ENCODE results near the gene GRIK4. TPM values are rescaled to one million over a fixed set of nuclear protein-coding genes. Genes with fewer than 3 reads are reported as not detected.
A peak's percentile ranks its signal among the peaks of the same experiment; 100 is the strongest.

The GRIK4 gene
- total and polyA plus RNA-seq, 2 experiments from 2014 or later = 0.28 to 0.45 TPM

DNA sequence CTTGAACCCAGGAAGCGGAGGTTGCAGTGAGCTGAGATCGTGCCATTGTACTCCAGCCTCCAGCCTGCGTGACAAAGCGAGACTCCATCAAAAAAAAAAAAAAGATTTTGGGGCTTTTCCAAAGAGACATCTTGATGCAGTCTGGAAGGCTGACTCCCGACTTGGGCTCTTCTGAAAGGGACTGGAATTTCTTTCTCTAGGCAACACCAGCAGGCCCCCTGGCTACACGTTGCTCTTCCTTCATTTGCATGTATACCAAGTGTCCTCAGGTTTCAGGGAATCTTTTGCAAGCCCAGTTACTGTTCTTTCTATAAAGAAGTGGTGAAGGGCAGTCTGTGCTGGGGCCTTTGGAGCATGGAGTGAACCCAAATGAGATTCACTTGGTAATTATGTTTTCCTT, 211.0 kb downstream of the GRIK4 start:
- H3K4me1 ChIP-seq (ENCODE audit: low read depth) = peaks cover 3% of the 10 kb centered on the region
- DNase-seq (ENCODE audit: low read depth in 1 of 2, low spot score in 1 of 2) = peak in 1 of 2 donors; percentile 17
- H3K27ac ChIP-seq = no peak overlapping the region
- TF ChIP-seq, protein P1, sequence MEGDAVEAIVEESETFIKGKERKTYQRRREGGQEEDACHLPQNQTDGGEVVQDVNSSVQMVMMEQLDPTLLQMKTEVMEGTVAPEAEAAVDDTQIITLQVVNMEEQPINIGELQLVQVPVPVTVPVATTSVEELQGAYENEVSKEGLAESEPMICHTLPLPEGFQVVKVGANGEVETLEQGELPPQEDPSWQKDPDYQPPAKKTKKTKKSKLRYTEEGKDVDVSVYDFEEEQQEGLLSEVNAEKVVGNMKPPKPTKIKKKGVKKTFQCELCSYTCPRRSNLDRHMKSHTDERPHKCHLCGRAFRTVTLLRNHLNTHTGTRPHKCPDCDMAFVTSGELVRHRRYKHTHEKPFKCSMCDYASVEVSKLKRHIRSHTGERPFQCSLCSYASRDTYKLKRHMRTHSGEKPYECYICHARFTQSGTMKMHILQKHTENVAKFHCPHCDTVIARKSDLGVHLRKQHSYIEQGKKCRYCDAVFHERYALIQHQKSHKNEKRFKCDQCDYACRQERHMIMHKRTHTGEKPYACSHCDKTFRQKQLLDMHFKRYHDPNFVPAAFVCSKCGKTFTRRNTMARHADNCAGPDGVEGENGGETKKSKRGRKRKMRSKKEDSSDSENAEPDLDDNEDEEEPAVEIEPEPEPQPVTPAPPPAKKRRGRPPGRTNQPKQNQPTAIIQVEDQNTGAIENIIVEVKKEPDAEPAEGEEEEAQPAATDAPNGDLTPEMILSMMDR (IDR thresholded peaks at IDR 0.05; ENCODE audit: low read depth, low read length) = no peak
- H3K4me3 ChIP-seq = no peak overlapping the region
- no peaks in the 10 kb centered on the region for H3K9me3 ChIP-seq (ENCODE audit: low read depth)
- no peaks in the 10 kb centered on the region for H3K36me3 ChIP-seq
- H3K27me3 ChIP-seq = no peaks in the 10 kb centered on the region

DNA sequence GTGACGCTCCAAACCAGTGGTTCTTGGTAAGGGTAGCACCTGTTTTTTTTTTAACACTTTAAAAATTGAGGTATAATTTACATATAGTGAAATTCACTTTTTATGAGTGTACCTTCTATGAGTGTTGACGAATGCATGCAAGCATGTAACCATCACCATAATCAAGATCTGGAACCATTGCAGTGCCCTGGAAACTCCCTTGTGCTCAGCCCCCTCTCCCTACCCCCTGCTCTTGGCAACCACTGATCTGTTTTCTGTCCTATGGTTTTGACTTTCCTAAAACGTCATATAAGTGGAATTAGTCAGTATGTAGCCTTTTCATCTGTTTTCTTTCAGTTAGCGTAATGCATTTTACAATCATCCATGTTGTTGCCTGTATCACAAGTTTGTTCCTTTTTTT, 212.2 kb downstream of the GRIK4 start:
- TF ChIP-seq, protein P1 (IDR thresholded peaks at IDR 0.05; ENCODE audit: low read depth, low read length) = no peak
- no peak for DNase-seq (ENCODE audit: low read depth in 1 of 2, low spot score in 1 of 2)
- no peaks in the 10 kb centered on the region for H3K36me3 ChIP-seq
- H3K4me1 ChIP-seq (ENCODE audit: low read depth) = peaks cover 3% of the 10 kb centered on the region
- no peaks in the 10 kb centered on the region for H3K9me3 ChIP-seq (ENCODE audit: low read depth)
- H3K27ac ChIP-seq = no peak overlapping the region
- H3K27me3 ChIP-seq = no peaks in the 10 kb centered on the region
- H3K4me3 ChIP-seq = no peak overlapping the region

DNA sequence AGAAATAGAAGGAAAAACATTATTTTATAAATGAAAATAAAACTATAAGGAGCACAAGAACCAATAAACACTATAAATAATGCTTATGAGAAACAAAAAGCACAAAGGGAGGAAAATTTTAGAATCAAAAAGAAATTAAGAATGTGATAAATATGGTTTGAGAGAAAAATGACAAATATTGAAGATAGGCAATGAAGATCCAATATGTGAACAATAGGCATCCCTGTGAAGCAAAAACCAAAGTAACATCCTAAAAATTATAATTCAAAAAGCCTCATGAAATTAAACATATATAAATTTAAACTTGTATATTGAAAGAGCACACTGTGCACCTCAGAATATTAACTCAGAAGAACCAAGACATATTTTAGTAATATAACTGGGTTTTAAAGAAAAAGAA, 216.2 kb downstream of the GRIK4 start:
- Histone ChIP-seq H3K27me3 (no peaks in the 10 kb centered on the region), H3K27ac (no peak overlapping the region), H3K9me3 (ENCODE audit: low read depth) (no peaks in the 10 kb centered on the region), H3K36me3 (no peaks in the 10 kb centered on the region), H3K4me3 (no peak overlapping the region), H3K4me1 (ENCODE audit: low read depth) (no peaks in the 10 kb centered on the region)
- no peak for DNase-seq (ENCODE audit: low read depth in 1 of 2, low spot score in 1 of 2)
- TF ChIP-seq, protein P1 (IDR thresholded peaks at IDR 0.05; ENCODE audit: low read depth, low read length) = no peak

DNA sequence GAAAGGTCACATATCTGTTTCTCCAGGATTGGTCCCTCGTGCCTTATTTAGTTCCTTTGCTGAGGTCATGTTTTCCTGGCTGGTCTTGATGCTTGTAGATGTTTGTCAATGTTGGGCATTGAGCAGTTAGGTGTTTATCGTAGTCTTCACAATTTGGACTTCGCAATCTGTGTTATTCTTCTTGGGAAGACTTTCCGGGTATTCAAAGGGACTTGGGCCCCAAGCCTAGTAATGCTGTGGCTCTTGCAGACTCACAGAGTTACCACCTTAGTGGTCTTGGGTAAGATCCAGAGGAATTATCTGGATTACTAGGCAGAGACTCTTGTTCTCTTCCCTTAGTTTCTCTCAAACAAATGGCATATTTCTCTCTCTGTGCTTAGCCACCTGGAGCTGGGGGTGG, 223.5 kb downstream of the GRIK4 start:
- H3K36me3 ChIP-seq = no peaks in the 10 kb centered on the region
- H3K27me3 ChIP-seq = no peaks in the 10 kb centered on the region
- TF ChIP-seq, protein P1 (IDR thresholded peaks at IDR 0.05; ENCODE audit: low read depth, low read length) = no peak
- no peaks in the 10 kb centered on the region for H3K9me3 ChIP-seq (ENCODE audit: low read depth)
- DNase-seq (ENCODE audit: low read depth in 1 of 2, low spot score in 1 of 2) = no peak
- H3K27ac ChIP-seq = no peak overlapping the region
- no peak overlapping the region for H3K4me3 ChIP-seq
- H3K4me1 ChIP-seq (ENCODE audit: low read depth) = no peaks in the 10 kb centered on the region

DNA sequence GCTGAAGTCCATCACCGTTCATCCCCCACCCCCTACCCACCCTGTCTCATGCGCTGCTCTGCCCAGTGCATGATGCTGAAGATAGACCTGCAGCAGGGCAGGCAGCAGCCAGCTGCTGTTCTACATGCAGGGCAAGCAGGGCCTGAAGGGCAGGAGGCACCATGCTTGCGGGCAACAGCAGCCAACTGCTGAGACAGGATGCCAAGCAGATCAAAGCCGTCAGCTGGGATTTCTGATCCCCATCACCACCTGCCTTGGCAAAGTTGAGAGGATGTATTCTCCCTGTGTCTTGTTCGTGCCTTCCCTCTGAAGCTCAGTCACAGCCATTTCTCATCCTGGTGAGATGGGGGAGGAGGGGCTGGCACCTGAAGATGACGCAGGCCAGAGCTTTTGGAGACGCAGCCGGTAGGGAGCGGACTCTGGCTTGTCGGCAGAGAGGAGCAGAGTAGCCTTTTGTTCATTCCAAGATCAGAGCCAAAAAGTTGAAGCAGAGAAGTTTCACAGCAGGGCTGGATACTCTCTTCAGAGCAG, 227.0 kb downstream of the GRIK4 start:
- no peak for DNase-seq (ENCODE audit: low read depth in 1 of 2, low spot score in 1 of 2)
- H3K36me3 ChIP-seq = no peaks in the 10 kb centered on the region
- H3K4me1 ChIP-seq (ENCODE audit: low read depth) = no peaks in the 10 kb centered on the region
- no peaks in the 10 kb centered on the region for H3K27me3 ChIP-seq
- no peak overlapping the region for H3K27ac ChIP-seq
- no peaks in the 10 kb centered on the region for H3K9me3 ChIP-seq (ENCODE audit: low read depth)
- no peak overlapping the region for H3K4me3 ChIP-seq
- TF ChIP-seq, protein P1 (IDR thresholded peaks at IDR 0.05; ENCODE audit: low read depth, low read length) = no peak

DNA sequence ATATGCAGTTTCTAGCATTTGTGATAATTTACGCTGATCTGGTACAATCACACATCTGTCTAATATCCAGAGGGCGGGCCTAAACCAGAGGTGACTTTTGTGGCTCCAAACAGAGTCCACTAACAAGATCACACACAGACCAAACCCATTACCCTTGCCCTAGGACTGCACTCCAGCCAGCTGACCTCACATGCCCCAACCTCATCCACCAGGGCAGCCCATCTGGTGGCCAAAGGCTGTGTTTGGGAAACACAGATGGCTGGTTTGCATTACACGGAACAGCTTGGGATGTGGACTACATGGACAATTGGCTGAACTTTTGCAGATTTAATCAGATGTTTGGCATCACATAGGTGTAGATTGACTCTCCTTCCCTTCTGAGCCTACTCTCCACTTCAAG, 228.2 kb downstream of the GRIK4 start:
- Histone ChIP-seq H3K4me3 (no peak overlapping the region), H3K27me3 (no peaks in the 10 kb centered on the region), H3K36me3 (no peaks in the 10 kb centered on the region), H3K27ac (no peak overlapping the region), H3K9me3 (ENCODE audit: low read depth) (no peaks in the 10 kb centered on the region), H3K4me1 (ENCODE audit: low read depth) (no peaks in the 10 kb centered on the region)
- no peak for DNase-seq (ENCODE audit: low read depth in 1 of 2, low spot score in 1 of 2)
- TF ChIP-seq, protein P1 (IDR thresholded peaks at IDR 0.05; ENCODE audit: low read depth, low read length) = no peak
